ENCODE results near the gene MYCL. TPM values are rescaled to one million over a fixed set of nuclear protein-coding genes. Genes with fewer than 3 reads are reported as not detected.

The MYCL gene
- total and polyA plus RNA-seq, 2 of the 8 experiments (the other 6 are each of a cell fraction or from before 2014, with no cell fraction given), result 20.3 to 28.8 TPM

GRCh38 chr1:39859859-39860812, 41.6 kb downstream of the MYCL start:
- Histone ChIP-seq H2BK12ac (ENCODE audit: low read depth, low read length) (no peak overlapping the region), H3K27me3 (replicated peaks in 1 of 4; ENCODE audit: control insufficient read depth in 3 of 4, extremely low read depth in 1 of 4, insufficient read depth in 3 of 4, low read length in 3 of 4) (no peaks in the 10 kb centered on the region), H3K36me3 (ENCODE audit: control insufficient read depth in 2 of 4, insufficient read depth in 4 of 4, low read length in 3 of 4) (peaks cover 0 to 6% (median 1%) of the 10 kb centered on the region in 4 experiments; a peak in 3 of 8 replicates), H3K9ac (replicated peaks in 1 of 4; ENCODE audit: extremely low read depth in 1 of 4, low read depth in 3 of 4, low read length in 3 of 4) (no peak overlapping the region), H2AFZ (ENCODE audit: low read length) (no peak overlapping the region), H3K14ac (ENCODE audit: insufficient read length) (no peak overlapping the region), H4K8ac (ENCODE audit: extremely low read depth, insufficient read depth, low read length) (no peak overlapping the region), H3K79me2 (ENCODE audit: control insufficient read depth in 1 of 2, insufficient read depth in 2 of 2, low read length in 2 of 2) (peaks cover 4 to 67% of the 10 kb centered on the region in 2 experiments; a peak in 3 of 4 replicates), H3K79me1 (ENCODE audit: low read depth, low read length) (peaks cover 6% of the 10 kb centered on the region), H3K56ac (replicated peaks; ENCODE audit: insufficient read length, low read depth, low read length) (no peak overlapping the region), H3K4ac (replicated peaks; ENCODE audit: insufficient read length, low read depth, low read length) (no peak overlapping the region), H3K4me2 (ENCODE audit: insufficient read depth in 1 of 2, low read depth in 2 of 2, low read length in 2 of 2) (no peak overlapping the region), H3K4me1 (replicated peaks in 1 of 4; ENCODE audit: control insufficient read depth in 3 of 4, insufficient read depth in 4 of 4, low read length in 3 of 4) (no peaks in the 10 kb centered on the region), H2BK5ac (ENCODE audit: low read depth, low read length) (no peak overlapping the region), H4K5ac (ENCODE audit: insufficient read length, low read depth, low read length) (no peak overlapping the region), H3K23ac (ENCODE audit: insufficient read length) (no peak overlapping the region), H2BK20ac (ENCODE audit: low read length) (no peak overlapping the region), H4K91ac (replicated peaks; ENCODE audit: insufficient read length, low read length) (no peak overlapping the region), H3K23me2 (ENCODE audit: low read depth, low read length) (no peaks in the 10 kb centered on the region), H3K4me3 (ENCODE audit: extremely low read depth in 1 of 4, insufficient read depth in 2 of 4, low read depth in 3 of 4, low read length in 4 of 4) (no peak overlapping the region), H4K20me1 (replicated peaks in 1 of 2; ENCODE audit: control insufficient read depth in 1 of 2, insufficient read depth in 2 of 2, low read length in 2 of 2) (peaks cover 0 to 2% of the 10 kb centered on the region in 2 experiments), H2BK120ac (replicated peaks; ENCODE audit: low read depth, low read length) (no peak overlapping the region), H3K27ac (ENCODE audit: low read depth, low read length) (no peak overlapping the region), H2AK5ac (ENCODE audit: low read depth, low read length) (no peak overlapping the region), H3K18ac (ENCODE audit: extremely low read depth, low read length) (no peak overlapping the region), H2BK15ac (ENCODE audit: low read length) (no peak overlapping the region), H3K9me3 (ENCODE audit: insufficient read depth in 2 of 2, low read depth in 1 of 2, low read length in 1 of 2) (no peaks in the 10 kb centered on the region)
- FAIRE-seq (no peak), DNase-seq (ENCODE audit: low read depth in 1 of 2, low spot score in 2 of 2) (no peak)
- ChIA-PET CTCF (ENCODE audit: partially characterized antibody) (interaction anchor here (0.9 to 1.2 kb wide), 3 partner anchors 55 to 60 kb away, joined by 3 to 5 read pairs (median 3); no protein-coding TSS in a partner anchor), POLR2A (ENCODE audit: partially characterized antibody) (interaction anchor here (0.7 to 1.0 kb wide), 3 partner anchors 8 to 95 kb away, joined by 3 to 4 read pairs (median 3); partner anchors contain the start of gene MFSD2A)
- whole genome bisulfite sequencing, 2 experiments (ENCODE audit: extremely low coverage in 1 of 2, insufficient coverage in 1 of 2, insufficient read length in 1 of 2, insufficient replicate concordance in 2 of 2, low coverage in 1 of 2, low lambda C conversion rate in 2 of 2, missing lambda C conversion rate in 1 of 2), result 94% methylated on average over 7 of the region's 7 CpGs; no CpG with 5 or more reads in 1 of the 2 experiments
- no peak for TF ChIP-seq SUZ12 (IDR thresholded peaks at IDR 0.05; ENCODE audit: low read length)
- no peak for TF ChIP-seq ZNF274 (IDR thresholded peaks at IDR 0.05; ENCODE audit: borderline replicate concordance, extremely low read depth, low read length)
- TF ChIP-seq EP300 (IDR thresholded peaks at IDR 0.05; ENCODE audit: borderline replicate concordance in 1 of 2, low read depth in 2 of 2, low read length in 2 of 2), result no peak
- TF ChIP-seq MAFK (IDR thresholded peaks at IDR 0.05; ENCODE audit: low read depth, low read length), result no peak
- no peak for TF ChIP-seq BCL11A (IDR thresholded peaks at IDR 0.05; ENCODE audit: low read depth in 2 of 2, low read length in 2 of 2)

Measured in H1 (cell line).